Hematopoietic multipotent progenitor cell treated with erythropoietin and hydrocortisone succinate and interleukin-3 and kit ligand, for 4 days (in vitro differentiated cells): ENCODE results near the gene EIF6.

Source experiments
- DNase-seq: peaks from one replicate; pipeline ENCODE4 v3.0.0-alpha.2; 2015

The EIF6 gene

DNA sequence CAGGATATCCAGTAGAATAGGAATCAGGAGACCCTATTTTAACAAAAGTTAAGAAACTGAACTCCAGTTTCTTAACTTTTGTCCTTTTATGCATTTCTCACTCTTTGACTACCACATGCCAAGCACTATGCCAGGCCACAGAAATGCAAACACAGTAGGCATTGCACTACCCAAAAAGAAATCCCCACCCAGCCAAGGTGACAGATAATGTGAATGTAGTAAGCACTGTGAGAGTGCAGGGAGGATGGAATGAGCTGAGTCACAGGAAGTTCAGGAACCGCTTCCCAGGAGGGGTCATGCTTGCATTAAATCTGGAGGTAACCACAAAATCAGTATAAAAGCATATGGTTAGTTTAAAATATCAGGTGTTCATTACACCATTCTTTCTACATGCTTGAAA, 27.7 kb upstream of the EIF6 start:
- DNase-seq = no peak

DNA sequence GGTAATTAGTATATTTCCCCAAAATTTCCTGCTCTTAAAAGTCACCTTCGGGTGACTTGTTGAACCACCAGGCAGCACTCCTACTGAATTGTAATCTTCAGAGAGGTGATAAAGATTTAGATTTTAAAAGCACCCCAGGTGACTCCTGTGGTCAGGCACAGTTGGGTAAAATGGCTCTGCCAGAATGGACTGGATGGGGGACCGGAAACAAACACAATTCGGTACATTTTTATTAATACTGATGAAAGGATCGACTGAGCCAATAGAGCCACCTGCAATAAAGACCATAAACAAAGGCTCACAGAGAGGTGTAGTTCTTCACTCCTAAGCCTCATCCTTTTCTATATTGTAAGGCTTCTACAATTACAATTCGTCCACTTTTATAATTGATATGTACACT, 27.2 kb upstream of the EIF6 start:
- DNase-seq = no peak

DNA sequence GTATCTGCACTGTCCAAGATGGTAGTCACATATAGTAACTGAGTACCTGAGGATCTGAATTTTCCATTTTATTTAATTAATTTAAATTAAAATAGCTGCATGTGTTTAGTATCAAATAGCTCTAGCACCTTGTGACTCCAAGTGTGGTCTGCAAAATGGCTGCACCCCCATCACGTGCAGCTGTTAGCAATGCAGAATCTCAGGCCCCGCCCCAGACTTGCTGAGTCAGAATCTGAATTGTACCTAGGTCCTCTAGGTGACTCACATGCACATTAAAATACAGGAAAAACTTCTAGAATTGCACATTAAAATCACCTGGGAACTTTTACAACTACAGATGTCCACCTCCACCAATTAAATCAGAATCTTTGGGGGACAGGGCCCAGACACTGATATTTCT, 26.8 kb upstream of the EIF6 start:
- no peak for DNase-seq

DNA sequence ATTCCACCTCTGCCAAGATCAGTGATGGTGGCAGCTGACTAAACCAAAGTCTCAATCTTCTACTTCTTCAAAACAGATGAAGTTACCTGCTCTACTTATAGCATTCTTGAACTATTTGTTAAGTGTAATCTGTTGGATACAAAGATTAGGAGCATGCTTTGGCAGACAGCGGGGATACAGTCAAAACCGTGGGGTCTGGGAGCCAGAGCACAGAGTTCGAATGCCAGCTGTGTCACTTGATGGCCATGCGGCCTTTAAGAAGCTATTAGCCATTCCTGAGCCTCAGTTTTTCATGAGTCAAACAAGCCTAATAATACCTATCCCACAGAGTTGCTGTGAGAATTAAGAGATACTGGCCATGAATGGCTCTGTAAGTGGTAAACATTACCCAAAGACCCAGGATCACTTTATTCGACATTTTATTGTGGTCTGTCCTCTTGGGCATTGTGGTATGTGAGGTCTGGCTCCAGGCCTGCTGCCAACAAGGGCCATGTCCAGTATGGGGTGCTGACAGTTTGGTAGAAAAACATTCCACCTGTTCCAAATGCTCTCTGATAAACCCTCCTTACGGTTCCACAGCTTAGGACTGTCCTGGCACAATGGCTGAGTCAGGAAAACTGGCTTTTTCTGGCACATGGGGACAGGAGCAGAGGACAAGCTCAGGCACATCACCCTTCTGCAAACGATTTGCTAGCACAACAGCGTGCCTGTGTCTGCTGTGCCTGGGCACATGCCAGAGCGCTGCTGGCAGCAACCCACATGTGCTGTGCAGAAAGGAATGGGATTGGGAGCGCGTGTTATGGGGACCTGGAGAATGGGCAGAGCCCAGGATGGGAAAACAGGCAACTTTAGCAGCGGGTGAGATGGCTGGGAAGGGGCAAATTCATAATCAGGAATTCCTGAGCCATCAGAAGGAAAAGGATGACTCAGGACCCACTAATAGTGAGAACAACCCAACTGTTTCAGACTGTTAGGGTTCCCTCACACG, 23.4 kb upstream of the EIF6 start:
- no peak for DNase-seq

DNA sequence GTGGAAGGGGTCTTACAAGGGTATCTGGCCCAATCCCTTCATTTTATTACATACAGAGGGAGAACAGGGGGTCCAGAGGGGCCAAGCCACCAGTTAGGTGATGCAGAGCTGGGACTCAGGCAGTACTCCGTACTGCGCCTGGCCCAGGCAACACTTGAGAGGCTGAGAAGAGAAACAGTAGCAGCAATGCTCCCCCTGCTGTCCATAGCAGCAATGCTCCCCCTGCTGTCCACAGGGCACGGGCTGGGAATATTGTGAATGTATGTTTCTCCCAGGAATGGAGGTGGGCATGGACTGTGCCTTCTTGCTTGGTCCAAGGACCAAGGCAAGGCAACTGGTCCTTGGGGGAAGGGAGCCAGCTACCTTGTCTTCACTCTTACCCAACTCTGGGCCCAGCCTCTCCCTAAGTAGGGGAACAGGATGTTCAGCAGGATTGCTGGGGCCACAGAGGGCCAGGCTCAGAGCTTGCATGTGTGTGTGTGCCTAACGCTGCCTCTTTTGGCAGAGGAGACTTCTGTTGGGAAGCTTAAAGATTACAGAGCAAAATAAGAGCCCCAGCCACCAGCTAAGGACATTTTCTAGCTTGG, 22.5 kb upstream of the EIF6 start:
- DNase-seq = peak; percentile 73

DNA sequence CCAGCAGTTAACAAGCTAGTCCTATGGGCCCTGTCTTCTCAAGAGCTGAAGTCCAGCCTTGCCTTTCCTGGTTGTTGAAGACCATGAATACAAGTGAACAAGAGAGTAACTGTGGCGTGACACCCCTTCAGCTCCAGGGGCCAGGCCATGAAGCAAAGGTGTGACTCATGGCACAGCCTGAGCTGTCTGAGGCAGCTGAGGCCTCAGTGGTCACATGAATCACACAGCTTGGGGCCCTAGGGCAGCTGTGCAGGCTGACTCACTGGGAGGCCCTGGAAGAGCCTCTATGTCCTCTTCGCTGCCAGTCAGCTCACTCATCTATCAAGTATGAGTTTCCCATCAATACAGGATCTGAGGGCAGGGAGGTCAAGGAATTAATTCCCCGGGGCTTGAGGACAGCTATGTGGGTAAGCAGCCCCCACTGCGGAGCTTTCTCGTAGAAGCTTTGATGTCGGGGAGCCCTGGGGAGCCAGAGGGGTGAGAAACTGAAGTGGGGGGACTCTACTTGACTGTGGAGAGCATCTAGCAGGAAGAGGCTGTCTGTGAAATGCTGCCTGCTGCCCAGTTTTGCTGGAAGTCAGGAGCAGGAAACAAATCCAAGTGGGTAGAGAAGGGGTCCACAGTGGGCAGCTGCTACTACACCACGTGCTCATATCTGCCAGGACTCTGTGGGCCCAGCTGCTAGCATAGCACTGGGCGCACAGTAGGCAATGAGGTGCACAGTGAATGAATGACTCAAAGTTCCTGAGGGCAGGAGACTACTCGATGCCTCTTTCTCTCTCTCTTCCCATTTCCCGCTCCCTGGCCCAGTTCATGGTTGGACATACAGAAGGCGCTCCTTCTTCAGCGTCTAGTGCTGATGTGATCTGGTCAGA, 21.3 kb upstream of the EIF6 start:
- peak; percentile 62 for DNase-seq

DNA sequence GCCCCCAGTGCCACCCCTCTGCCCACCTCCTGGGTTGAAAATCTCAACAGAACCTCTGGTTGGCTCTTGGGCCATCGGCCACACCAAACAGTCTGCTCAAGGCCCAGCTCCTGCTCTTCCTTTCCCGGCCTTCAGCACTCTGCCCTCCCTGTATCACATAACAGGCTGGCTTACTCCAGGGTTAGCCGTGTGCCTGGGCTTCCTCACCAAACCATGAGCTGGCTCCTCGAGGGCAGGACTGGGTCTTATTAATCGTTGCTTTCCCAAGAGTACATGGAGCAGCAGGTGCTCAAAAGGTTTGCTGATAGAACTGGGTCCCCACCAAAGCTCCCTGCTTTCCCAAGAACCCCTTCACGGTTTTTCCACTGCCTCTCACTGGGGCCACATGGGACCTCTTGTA, 20.4 kb upstream of the EIF6 start:
- DNase-seq = no peak

DNA sequence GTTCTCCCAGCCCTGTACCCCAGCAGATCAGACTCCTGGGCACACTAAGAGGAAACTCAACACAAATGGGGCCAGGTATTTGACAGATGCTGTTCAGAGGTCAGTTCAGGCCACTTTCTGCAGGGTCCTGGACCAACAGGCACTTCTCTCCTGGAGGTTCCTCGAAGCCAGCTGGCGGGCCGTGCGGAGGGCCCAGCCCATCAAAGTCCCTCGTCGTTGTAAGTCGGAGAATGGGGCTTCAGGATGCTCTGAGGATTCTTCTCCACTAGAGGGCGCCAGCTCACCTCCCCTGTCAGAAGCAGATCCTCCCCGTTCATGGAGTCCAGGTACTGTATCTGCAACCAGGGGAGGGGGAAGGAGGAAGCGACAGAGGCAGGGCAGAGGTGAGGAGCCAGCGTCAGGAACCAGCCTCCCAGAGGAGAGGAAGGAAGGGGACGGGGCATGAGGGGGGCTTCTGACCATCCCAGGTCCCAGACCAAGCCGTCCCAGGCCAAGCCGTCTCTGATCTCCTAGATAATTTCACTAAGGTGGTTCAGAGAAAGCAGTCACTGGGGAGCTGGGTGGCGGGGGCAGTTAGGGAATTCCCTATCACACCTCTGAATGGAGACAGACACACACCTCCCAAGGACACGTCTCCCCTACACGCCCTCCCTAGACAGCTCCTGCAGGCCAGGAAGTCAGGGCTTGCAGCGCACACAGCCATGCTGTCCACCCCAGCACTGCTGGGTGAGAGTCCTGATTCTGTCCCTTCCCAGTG, 19.3 kb upstream of the EIF6 start:
- DNase-seq = peak; percentile 93

DNA sequence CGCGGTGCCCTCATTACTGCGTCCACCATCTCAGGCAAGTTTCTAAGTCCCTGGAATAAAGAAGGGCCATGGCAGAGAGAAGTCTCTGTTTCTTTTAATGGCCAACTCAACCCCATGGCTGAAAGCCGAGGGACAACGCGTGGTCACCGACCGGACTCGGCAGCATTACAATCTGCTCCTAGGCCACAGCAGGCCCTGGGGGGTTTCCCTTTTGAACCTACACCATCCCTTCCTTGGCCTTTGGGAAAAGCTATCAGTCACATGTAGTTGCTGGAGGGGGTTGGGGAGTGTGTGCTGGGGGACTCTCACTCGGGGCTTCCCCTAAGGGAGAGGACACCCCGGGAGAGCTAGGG, 18.8 kb upstream of the EIF6 start:
- DNase-seq = no peak

DNA sequence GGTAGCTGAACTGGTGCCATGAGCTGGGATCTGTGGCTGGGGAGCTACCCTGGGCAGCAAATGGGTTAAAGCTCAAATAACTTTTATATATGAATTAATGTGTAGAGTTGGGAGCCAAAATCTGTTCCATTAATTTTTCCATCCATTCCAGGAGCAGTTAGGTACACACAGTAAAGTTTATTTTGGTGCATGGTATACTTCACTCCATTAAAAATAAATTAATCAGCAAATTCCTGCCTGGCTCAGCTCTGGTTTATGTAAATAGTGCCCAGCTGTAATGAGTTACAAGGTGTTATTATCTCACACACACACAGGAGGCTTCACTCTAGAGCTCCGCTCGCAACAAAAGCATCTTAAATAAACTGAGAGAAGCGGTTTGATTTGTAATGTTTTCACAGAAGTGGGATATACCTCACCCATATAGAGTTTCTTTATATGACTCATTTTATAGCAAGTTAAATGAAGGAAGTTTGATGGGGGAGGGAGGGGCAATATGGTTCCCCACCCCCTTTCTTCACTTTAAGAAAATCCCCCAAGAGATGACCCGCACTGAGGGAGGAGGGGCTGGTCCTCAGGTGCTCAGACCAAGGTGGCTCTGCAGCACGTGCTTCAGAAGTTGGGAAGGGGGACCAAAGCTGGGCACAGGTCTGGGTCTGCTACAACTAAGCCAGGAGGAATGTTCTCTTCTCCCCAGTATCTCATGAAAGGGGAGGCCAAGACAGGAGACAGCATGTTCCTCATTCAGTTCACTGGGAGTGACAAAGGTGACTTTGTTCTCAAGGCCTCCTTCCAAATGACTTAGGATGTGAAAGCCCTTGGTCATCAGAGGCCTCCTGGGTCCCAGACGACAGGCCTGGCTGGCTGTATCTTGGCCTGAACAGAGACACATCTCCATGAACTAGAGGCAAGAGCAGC, 18.1 kb upstream of the EIF6 start:
- no peak for DNase-seq

DNA sequence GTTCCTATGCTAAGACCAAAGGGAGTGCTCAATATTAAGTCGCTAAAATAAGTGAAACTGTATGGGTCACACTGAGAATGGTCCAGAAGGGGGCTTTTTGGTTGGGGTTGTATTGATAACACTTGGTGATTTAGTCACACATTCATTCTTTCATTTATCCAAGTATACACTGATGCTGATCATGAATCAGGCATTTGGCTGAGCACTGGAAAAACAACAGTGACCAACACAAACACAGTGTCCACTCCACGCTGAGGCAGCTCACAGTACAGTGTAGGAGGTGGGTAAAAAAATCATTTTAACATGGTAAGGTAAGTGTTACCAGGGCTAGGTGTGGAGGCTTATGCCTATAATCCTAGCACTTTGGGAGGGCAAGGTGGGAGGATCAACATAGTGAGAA, 16.9 kb upstream of the EIF6 start:
- DNase-seq = no peak

DNA sequence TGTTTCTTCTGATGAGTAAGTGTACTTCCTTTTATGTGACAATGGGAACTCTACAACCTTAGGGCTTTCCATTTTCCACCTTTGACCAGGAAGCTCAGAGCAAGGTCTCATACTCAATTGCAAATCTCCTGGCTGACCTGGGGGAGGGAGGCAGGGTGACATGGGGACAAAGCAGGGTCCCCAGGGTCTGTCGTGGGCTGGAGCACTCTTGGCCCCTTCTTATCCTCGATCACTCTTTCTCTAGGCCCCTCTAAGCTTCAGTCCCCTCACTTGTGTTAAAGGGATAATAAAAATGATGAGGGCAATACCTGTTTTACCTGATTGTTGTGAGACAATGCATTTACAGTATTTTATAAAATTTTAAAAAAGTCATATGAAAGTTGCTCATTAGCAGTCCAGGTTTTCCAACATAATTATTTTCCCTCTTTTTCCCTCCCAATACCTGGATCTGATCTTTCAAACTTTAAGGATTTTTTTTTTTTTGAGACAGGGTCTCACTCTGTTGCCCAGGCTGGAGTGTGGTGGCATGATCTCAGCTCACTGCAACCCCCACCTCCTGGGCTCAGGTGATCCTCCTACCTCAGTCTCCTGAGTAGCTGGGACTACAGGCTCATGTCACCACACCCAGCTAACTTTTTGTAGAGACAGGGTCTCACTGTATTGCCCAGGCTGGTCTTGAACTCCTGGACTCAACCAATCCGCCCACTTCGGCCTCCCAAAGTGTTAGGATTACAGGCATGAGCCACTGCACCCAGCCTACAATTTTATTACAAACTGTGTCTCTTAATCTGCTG, 16.1 kb upstream of the EIF6 start:
- DNase-seq = no peak

DNA sequence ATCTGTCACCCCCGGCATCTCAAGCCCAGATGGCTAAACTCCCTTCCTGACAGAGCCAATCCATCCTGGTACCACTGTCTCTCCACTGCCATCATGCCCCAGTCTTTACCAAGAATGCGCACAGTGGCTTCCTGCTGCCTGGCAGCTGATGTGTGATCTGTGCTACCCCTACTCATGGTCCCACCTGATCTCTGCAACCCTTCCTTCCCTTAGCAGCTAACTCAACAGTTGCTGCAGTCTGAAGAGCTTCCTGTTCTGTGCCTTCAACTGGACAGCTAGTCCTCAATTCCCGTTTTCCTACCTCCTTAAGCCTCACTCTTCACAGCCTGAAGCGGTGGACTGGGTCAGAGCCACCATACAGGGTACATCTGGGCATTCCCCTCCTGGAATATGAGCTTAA, 15.2 kb upstream of the EIF6 start:
- no peak for DNase-seq

DNA sequence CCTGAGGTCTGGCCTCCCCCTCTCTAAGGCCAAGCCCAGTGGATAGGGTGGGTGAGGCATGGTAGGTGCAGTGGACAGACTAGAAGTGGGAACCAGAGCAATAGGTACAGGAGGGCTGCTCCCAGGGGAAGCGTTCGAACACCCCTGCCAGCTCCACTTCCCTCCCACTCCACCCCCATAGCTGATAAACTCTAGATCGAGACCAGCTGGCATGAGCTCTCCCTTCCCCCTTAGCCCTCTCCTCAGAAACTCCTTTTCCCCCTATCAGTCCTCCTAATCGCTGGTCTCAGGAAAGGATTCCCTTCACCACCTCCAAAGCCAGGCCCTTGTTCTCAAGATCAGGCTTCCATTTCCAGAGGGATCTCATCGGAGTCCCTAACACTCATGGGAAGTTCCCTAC, 13.7 kb upstream of the EIF6 start:
- no peak for DNase-seq

DNA sequence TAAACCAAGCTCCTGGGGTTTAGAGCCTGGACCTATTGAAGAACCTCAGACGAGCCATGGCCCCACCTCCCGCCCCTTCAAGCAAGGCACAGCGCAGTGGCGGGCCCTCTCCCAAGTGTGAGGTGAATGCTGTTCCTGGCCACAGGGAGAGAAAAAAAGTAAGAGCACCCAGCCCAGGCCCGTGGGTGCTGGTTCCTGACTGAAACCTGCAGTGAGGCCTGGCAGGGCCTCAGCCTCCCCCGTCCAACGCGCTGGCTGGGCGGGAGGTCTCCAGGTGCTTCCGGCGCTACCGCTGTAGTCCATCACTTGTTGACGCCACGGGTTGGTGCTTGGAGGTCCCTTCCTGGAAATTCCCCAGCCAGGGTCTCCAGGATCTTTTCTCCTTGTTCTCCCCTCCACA, 13.2 kb upstream of the EIF6 start:
- no peak for DNase-seq

DNA sequence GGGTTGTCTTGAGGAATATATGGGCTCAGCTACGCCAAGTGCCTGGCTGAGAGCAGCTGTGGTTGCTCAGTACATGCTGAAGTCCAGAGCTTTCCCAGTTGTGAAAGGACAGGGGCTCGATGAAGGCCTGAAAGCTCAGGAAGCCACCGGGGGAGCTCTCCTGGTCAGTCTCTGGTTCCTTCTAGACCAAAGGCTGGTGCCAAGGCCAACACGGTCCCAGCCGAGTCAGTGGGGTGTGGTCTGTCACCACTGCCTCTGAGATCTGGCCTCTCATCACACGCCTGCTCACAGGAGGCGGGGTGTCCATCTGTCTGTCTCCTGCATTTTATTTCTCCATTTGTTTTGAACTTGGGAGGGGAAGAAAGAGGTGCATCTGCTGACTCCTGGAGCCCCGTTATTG, 12.6 kb upstream of the EIF6 start:
- DNase-seq = peak; percentile 56

DNA sequence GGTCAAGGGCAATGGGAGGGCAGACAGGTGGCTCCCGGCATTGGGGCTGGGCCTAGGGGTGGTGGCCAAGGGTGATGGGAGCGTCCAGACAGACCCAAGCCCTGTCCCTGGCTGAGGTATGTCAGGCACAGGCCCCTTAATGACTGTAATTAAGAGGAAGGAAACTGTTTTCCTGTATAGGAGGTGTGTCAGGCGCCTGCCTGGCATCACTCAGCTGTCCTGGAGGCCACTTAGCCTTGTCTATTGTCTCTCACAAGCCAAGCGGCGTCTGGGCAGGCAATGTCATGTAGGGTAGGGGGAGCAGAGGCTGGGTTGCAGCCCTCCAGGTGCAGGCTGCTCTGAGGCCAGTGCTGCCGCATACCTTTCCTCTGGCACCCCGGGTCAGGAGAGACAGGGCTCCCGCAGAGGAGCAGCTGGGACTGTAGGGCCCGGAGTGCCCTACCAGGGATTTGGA, 11.6 kb upstream of the EIF6 start:
- DNase-seq = no peak

DNA sequence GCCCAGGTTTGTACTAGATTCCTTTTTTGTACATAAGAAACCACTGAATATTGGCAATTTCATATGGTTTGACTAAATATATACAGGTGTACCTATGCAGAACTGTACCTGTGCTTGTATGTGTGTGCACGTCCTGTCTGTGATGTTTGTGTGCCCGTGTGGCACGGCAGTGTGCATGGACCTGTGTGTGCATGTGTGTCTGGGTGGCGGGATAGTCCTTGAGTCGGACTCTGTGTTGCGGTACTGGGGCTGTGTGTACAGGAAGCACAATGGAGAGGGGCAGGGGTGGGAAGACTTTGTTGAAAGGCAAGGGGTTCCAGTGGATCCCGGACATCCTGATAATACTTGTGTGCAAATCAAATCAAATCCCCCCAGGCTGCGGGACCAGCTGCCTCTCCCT, 11.1 kb upstream of the EIF6 start:
- no peak for DNase-seq

DNA sequence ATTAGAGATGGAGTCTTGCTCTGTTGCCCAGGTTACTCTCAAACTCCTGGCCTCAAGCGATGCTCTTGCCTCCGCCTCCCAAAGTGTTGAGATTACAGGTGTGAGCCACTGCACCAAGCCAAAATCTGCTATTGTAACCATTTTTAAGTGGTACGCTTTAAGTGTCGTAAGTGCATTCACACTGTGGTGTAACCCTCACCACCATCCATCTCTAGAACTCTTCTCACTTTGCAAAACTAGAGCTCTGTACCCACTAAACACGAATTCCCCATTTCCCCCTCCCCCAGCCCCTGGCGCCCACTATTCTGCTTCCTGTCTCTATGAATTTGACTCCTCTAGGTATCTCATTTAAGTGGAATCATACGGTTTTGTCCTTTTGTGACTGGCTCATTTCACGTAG, 10.5 kb upstream of the EIF6 start:
- DNase-seq = no peak

DNA sequence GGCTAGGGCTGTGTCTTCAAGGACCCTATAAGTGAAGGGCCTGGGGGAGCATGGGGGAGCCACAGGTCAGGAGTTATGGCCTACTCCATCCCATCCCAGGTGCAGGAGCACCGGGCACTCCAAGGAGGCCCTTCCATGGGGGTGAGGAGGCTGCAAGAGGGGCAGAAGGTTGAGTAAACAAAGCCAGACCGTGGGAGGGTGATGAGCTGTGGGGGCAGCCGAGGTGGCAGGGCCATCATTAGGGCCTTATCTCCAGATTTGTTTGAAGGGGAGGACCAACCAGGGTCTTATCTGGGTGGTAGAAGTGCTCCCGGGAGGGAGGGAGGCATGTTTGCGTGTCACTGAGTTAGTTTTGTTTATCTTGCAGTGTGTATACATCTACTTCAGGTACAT, 9.7 kb upstream of the EIF6 start:
- DNase-seq = no peak
